Measurements from ENCODE around the gene SOX9. TPM values are rescaled to one million over a fixed set of nuclear protein-coding genes. Genes with fewer than 3 reads are reported as not detected.

SOX9 gene
- total RNA-seq, 1 experiment from 2014 or later, result 11.3 TPM

DNA sequence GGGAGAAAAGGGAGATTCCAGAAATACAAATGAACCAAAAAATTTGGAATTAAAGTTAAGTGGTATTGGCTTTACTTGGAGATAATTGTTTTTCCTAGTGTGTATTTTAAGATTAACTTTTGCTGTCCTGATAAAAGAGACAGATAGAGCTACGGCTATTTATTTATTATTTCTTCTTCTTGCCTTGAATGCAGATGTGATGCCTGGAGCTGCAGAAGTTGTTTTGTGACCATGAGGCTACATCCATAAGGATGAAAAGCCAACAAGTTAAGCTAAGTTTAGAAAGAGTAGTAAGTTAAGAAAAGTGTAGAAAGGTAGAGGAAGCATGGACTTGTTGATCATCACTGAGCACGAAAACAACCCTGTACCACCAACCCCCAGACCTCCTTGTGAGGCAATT is 41.7 kb downstream of the SOX9 start:
- no peak for DNase-seq (ENCODE audit: low read depth)

DNA sequence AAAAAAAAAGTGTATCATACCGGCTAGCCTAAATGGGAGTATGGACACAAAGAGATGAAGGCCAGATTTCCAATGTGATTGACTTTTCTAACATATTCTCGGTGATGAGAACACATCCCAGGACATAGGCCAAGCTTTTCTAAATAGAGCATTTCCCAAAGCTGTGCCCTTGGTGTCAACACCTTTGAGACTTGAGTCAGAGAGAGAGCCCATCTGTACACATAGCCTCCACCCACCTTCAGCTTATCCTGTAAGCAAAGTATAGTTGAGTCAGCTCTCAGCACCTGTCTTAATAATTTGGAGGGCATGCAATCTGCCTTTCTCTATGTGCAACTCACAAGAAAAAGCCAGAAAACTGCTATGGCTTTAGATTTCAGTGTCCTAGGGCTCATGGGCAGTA is 42.7 kb downstream of the SOX9 start:
- DNase-seq (ENCODE audit: low read depth), result no peak

DNA sequence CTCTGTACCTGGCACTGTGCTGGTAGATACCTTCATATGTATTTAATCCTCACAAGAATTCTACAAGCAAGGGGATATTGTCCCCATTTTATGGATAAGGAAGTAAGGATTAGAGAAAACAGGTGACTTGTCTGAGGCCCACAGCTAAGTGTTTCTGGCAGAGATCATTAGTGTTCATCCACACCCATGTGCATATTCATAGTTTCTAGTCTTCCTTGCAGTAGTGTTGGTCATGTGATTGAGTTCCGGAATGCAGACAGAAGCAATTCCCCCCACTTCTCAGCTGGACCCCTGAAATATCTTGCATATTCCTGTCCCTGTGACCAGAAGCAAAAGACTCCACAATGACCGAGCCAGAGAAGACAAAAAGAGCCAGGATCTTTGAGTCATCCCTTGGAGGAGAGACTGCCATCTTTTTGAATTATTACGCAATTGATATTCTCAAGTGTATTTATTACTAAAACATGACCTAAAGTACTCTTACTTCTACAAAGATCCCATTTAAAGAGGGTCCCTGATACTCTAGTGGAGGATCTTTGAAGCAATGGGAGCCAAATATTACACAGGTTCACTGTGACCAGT is 43.4 kb downstream of the SOX9 start:
- no peak for DNase-seq (ENCODE audit: low read depth)

DNA sequence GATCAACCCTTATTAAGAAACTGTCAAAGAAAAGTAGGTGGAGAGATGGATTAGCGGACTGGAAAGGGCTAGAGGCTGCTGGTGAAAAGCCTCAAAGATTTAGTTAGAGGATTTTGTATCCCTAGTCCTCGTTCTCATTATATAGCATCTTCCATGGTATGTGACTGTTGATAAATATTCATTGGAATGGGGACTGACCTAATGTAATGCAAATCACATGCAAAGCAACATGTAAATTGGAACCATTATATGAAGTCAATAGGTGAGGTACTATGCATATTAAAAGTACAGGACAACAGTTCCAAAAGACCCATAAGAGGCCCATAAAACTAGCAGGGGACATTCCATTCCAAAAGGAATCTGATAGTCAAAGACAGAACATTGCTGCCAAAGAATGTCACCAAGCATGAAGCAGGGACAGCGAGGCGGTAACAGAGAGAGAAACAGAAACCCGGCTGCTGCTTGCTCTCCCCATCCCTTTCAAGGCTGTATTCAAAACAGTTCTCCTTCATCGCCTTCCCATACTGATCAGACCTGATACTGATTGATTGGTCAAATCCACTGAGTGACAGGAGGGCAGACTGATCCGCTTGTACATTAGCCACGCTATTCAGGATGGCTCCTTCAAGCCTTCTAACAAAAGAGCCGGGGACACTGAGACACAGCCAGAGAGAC is 44.5 kb downstream of the SOX9 start:
- DNase-seq (ENCODE audit: low read depth), result no peak

DNA sequence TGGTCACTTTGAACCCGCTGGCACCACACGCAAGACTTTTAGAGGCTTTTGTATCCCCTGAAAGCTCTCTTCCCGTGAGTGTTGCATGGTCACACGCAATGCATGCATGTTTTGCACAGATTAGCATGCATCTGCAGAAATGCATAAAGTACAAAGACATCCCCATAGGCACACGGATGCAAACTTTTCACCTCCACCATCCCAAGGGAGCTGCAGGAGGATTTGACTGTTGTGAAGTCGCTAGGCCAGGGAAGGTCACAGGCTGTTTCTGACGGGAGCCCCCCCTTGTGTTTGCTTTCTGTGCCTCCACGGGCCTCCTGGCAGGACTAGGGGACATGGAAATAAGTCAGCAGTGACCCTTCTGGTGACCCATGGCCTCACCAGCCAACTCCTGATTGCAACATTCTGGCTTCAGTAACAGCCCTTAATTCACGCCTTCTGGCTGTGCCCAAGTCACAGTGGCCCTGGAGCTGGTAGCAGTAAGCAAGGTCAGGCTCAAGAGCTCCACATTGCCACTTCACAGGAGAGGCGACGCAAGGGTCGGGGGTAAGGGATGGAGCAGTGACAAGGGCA is 45.1 kb downstream of the SOX9 start:
- no peak for DNase-seq (ENCODE audit: low read depth)

DNA sequence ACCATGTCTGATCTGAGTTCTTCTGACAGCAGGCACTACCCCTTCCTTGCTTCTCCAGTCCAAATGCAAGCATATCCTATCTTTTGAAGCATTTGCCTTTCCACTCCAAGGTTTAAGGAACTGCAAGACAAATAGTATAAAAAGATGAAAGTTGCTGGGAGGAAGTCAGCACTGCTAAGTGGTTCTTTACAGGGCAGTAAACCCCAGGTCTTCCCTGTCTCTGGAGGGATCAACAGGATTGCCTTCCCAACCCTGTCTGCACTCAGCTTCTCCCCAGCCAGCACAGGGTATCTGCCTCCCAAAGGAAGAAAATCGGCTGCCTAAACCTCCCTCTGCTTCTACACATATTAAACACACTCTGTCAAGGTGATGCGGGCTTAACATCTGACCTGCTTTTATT is 46.8 kb downstream of the SOX9 start:
- DNase-seq (ENCODE audit: low read depth), result no peak

DNA sequence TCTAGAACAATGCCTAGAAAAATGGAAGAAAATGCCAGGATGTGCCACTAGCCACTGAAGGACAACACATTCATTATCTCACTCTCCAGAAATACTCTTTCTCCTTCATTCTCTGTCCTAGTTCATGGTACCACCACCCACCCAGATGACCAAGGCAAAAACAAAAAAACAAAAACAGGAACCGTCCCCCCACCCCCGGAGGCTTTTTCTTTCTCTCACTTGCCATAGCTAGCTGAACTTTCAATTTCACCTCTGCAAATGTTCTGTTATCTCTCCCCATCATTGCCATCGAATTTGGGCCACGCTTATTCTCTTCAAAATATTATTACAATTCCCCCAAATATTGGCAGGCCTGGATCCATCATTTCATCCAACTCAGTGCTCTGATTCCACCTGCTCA is 49.0 kb downstream of the SOX9 start:
- no peak for DNase-seq (ENCODE audit: low read depth)

DNA sequence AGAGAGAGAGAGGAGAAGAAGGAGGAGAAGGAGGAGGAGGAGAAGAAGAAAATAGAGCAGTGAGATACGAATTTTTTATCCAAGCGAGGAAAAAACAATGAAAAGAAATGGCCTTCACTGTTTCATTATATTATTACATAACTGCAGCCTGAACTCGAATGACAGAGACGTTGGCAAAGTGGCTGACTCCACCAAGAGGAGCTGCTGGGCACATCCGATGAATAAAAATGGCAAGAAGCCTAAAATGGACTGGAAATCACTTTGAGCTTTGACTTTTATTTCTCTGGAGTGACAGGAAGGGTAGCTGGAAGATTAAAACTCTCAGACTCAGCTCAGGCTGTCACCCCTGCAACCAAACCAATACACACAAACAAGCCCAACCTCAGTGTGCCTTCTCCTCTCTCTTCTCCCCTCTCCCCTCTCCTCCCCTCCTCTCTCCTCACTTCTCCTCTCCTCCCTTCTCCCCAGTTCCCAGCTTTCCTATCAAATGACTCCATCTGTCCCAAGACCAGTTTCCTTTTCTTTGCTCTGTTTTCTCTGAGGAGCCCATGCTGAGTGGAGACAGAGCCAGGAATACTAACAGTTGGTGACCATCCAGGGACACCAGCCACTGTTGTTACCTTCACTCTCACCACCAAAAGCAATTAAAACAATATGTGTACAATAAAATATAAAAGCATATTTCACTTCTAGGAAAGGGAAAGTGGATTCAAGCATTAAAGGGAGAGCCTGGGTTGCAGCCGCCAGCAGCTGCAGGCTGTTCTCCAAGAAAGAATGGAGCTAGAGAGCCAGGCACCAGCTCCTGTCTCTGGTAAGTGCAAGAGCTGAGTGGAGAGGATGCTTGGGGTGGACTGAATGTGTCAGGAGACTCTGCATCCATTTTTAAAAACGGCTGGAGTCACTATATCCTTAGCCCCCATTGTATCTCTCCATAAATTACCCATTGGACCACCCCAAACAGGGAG is 51.2 kb downstream of the SOX9 start:
- DNase-seq (ENCODE audit: low read depth), result peak; percentile 41

DNA sequence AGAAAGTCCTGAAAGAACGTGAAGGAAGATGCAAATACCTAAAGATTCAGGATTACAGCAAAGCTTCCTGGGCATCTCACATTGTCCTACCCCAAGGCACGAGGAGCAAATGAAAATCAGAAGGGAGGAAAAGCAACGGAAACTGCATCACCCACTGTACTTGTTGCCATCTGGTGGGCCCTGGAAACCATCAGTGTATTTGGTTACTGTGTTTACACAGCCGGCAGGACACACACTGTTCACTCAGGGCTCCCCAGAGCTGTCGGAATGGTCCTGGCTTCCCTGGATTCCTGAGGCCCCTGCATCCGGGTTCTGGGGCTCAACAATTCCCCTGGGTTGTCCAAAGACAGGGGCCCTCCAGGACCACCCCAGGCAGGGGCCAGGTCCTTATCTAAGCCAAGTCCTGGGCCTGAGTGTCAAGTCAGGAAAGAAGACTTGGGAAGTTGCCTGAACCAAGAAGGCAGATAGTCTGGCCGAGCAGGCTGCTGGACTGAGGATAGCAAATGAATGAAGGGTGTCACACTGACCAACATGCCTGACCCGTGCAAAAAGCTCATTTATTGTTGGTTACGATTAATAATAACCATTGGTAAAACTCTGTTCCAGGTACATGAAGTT is 52.8 kb downstream of the SOX9 start:
- DNase-seq (ENCODE audit: low read depth), result peak; percentile 41

DNA sequence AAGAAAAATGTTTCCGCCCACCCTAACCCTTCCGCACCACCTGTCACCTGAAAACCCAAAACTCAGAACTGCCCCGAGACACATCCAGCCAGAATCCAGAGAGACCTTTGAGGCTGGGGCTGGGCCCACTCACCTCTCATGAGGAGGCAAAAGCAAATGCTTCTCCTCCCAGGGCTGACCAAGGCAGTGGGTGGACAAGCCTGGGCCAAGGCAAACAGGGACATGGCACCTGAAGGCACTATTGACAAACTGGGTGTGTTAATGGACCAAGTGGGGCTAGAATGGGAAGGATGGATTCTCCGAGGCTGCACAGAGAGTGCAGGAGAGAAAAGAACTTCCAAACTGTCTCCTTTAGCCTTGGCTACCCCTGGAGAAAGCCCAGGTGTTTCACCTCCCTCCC is 54.4 kb downstream of the SOX9 start:
- DNase-seq (ENCODE audit: low read depth), result no peak

Measured in LHCN-M2 (cell line).